A549 (cell line): ENCODE results near the gene NELFE. TPM values are rescaled to one million over a fixed set of nuclear protein-coding genes. Genes with fewer than 3 reads are reported as not detected.
A peak's percentile ranks its signal among the peaks of the same experiment; 100 is the strongest.

ENCODE experiments used
- ATAC-seq, 2 experiments: fragments of 200-7000 bp in 1 of 2; fragments of >200 bp in 1 of 2; cut with Nextera tagmentation in 1 of 2; cut with Tn5 transposase in 1 of 2; 3 replicates each; pipeline versions ENCODE4 v1.8.0 to v1.9.1; 2018 to 2020; ENCODE audit warnings: mild to moderate bottlenecking in 1 of 2, moderate library complexity in 1 of 2
- CTCF ChIA-PET: fragments of 300-600 bp; sonication (Branson Sonifier 250); formaldehyde crosslinking; extraction: SDS; loops from one replicate; lab custom pipeline; 2021; ENCODE audit warnings: antibody characterized with exemption, inconsistent platforms; lab: Yijun Ruan, JAX
- POLR2A ChIA-PET: fragments of 350-600 bp; formaldehyde crosslinking; extraction: SDS; loops from one replicate; lab custom pipeline; 2021; ENCODE audit warnings: antibody characterized with exemption, inconsistent platforms; lab: Yijun Ruan, JAX
- DNase-seq, 2 experiments: peaks; one replicate each; pipeline versions ENCODE4 v3.0.0 to v3.0.0-alpha.2; 2011 to 2016; ENCODE audit warnings: low read depth in 1 of 2, low spot score in 1 of 2
- FAIRE-seq: peaks from 2 replicates; lab custom pipeline; 2011; peaks lifted over from hg19 to GRCh38; lab: Jason Lieb, UNC
- H3K27ac ChIP-seq, 2 experiments: fragments of >200 bp; sonication (Bioruptor Twin); formaldehyde crosslinking; 3 replicates each; pipeline ENCODE4 v1.5.1; 2016 to 2017
- H3K4me1 ChIP-seq: fragments of >200 bp; sonication (Bioruptor Twin); formaldehyde crosslinking; 3 replicates; pipeline ENCODE4 v1.6.1; 2016
- H3K4me2 ChIP-seq: fragments of >200 bp; sonication (Bioruptor Twin); formaldehyde crosslinking; 3 replicates; pipeline ENCODE4 v1.6.1; 2016
- H3K4me3 ChIP-seq: fragments of >200 bp; sonication (Bioruptor Twin); formaldehyde crosslinking; 3 replicates; pipeline ENCODE4 v1.5.1; 2016
- H3K9me3 ChIP-seq: fragments of >200 bp; sonication (Bioruptor Twin); formaldehyde crosslinking; 3 replicates; pipeline ENCODE4 v1.6.1; 2016
- ATOH8 ChIP-seq: fragments of 250-450 bp; sonication (Bioruptor Pico); IDR thresholded peaks from 2 replicates; pipeline ENCODE4 v1.5.0; 2020; ENCODE audit warnings: low read depth, mild to moderate bottlenecking, moderate library complexity
- BCL3 ChIP-seq: fragments of >200 bp; sonication (Bioruptor Twin); formaldehyde crosslinking; IDR thresholded peaks from 3 replicates; pipeline ENCODE4 v1.6.1; 2016
- EP300 ChIP-seq, 2 experiments: fragments of >200 bp; sonication (Bioruptor Twin); formaldehyde crosslinking; IDR thresholded peaks; 2 replicates in 1 of 2; 3 replicates in 1 of 2; pipeline ENCODE4 v1.6.1; 2016 to 2017
- ESRRA ChIP-seq: fragments of 150-350 bp; IDR thresholded peaks from 2 replicates; pipeline ENCODE4 v1.6.1; 2014; ENCODE audit warnings: mild to moderate bottlenecking, low read length, borderline replicate concordance
- FOSL2 ChIP-seq, 2 experiments: fragments of 450-650 bp in 1 of 2; fragments of >200 bp in 1 of 2; sonication (Bioruptor Twin) in 1 of 2; formaldehyde crosslinking; IDR thresholded peaks; 2 replicates each; pipeline versions ENCODE4 v1.5.0 to v1.6.1; 2016 to 2020; ENCODE audit warnings: mild to moderate bottlenecking in 1 of 2, moderate library complexity in 1 of 2
- FOXS1 ChIP-seq: fragments of 250-450 bp; sonication (Bioruptor Pico); IDR thresholded peaks from 2 replicates; pipeline ENCODE4 v1.5.0; 2020; ENCODE audit warnings: mild to moderate bottlenecking, moderate library complexity
- GATA3 ChIP-seq: IDR thresholded peaks from 2 replicates; pipeline ENCODE4 v1.6.1; 2012; ENCODE audit warnings: borderline replicate concordance
- HDAC2 ChIP-seq: fragments of 200-600 bp; sonication (generic); IDR thresholded peaks from 2 replicates; pipeline ENCODE4 v1.6.1; 2016
- HEYL ChIP-seq: fragments of 250-450 bp; sonication (Bioruptor Pico); IDR thresholded peaks from 2 replicates; pipeline ENCODE4 v1.8.0; 2021; ENCODE audit warnings: mild to moderate bottlenecking, moderate library complexity
- HOXB5 ChIP-seq: fragments of 250-450 bp; sonication (Bioruptor Pico); IDR thresholded peaks from 2 replicates; pipeline ENCODE4 v1.5.0; 2020; ENCODE audit warnings: mild to moderate bottlenecking, moderate library complexity
- KDM5A ChIP-seq: fragments of 200-600 bp; sonication (generic); IDR thresholded peaks from 2 replicates; pipeline ENCODE4 v1.6.1; 2016; ENCODE audit warnings: antibody characterized with exemption, mild to moderate bottlenecking
- MAZ ChIP-seq: fragments of 150-350 bp; IDR thresholded peaks from 2 replicates; pipeline ENCODE4 v1.6.1; 2014; ENCODE audit warnings: antibody characterized with exemption, low read depth, low read length, borderline replicate concordance
- NR3C1 ChIP-seq: fragments of >200 bp; sonication (Bioruptor Twin); formaldehyde crosslinking; IDR thresholded peaks from 3 replicates; pipeline ENCODE4 v1.6.1; 2017
- POLR2A ChIP-seq: IDR thresholded peaks from 2 replicates; pipeline ENCODE4 v1.6.1; 2012; ENCODE audit warnings: mild to moderate bottlenecking, low read length
- POLR2AphosphoS2 ChIP-seq: conservative IDR thresholded peaks from 2 replicates; pipeline ENCODE4 v1.6.1; 2012; ENCODE audit warnings: low read length, improper control_type of control experiment, inconsistent platforms
- RAD21 ChIP-seq, 2 experiments: fragments of >200 bp in 1 of 2; sonication (Bioruptor Twin) in 1 of 2; formaldehyde crosslinking in 1 of 2; IDR thresholded peaks in 1 of 2; conservative IDR thresholded peaks in 1 of 2; 2 replicates in 1 of 2; 3 replicates in 1 of 2; pipeline ENCODE4 v1.6.1; 2012 to 2018; ENCODE audit warnings: inconsistent platforms in 1 of 2
- RCOR1 ChIP-seq: fragments of 150-350 bp; IDR thresholded peaks from 2 replicates; pipeline ENCODE4 v1.6.1; 2014; ENCODE audit warnings: antibody characterized with exemption, low read length, low read depth
- RFX5 ChIP-seq: fragments of 450-650 bp; IDR thresholded peaks from 2 replicates; pipeline ENCODE4 v1.7.1; 2014; ENCODE audit warnings: antibody characterized with exemption, mild to moderate bottlenecking, moderate library complexity
- TFCP2L1 ChIP-seq: fragments of 250-450 bp; sonication (Bioruptor Pico); IDR thresholded peaks from 2 replicates; pipeline ENCODE4 v1.5.0; 2021; ENCODE audit warnings: mild to moderate bottlenecking
- TP53 ChIP-seq: fragments of 250-450 bp; sonication (Bioruptor Pico); IDR thresholded peaks from 2 replicates; pipeline ENCODE4 v1.5.0; 2021; ENCODE audit warnings: mild to moderate bottlenecking, moderate library complexity
- ZFP36 ChIP-seq: fragments of 450-650 bp; IDR thresholded peaks from 2 replicates; pipeline ENCODE4 v1.6.1; 2014; ENCODE audit warnings: borderline replicate concordance; ENCODE audit not compliant: partially characterized antibody
- ZNF302 ChIP-seq: fragments of 250-450 bp; sonication (Bioruptor Pico); IDR thresholded peaks from 2 replicates; pipeline ENCODE4 v1.9.0; 2021; ENCODE audit warnings: inconsistent platforms, mild to moderate bottlenecking, moderate library complexity
- ZSCAN20 ChIP-seq: fragments of 250-450 bp; sonication (Bioruptor Pico); IDR thresholded peaks from 2 replicates; pipeline ENCODE4 v1.8.0; 2022; ENCODE audit warnings: mild to moderate bottlenecking, moderate library complexity
- WGBS: methylation state at CpG from one replicate; pipeline ENCODE4 v1.1.6; 2017; ENCODE audit errors: missing lambda C conversion rate; 5-methylcytosine and 5-hydroxymethylcytosine counted together
- polyA plus RNA-seq, 4 experiments: library from polyadenylated mRNA; depleted of rRNA in 3 of 4; stranded (reverse); fragments of >200 nt; fragmentation: RNase III in 1 of 4; extraction: RNeasy Plus Mini Kit Qiagen cat#74134 plus additional on column Dnase treatment in 1 of 4; gene quantifications; 2 replicates in 3 of 4; 3 replicates in 1 of 4; pipeline ENCODE4 v1.2.3, GENCODE V29; 2011 to 2017

NELFE gene
- polyA plus RNA-seq, 2 of the 4 experiments (the other 2 are of a cell fraction): 64.2 to 72.4 TPM

DNA sequence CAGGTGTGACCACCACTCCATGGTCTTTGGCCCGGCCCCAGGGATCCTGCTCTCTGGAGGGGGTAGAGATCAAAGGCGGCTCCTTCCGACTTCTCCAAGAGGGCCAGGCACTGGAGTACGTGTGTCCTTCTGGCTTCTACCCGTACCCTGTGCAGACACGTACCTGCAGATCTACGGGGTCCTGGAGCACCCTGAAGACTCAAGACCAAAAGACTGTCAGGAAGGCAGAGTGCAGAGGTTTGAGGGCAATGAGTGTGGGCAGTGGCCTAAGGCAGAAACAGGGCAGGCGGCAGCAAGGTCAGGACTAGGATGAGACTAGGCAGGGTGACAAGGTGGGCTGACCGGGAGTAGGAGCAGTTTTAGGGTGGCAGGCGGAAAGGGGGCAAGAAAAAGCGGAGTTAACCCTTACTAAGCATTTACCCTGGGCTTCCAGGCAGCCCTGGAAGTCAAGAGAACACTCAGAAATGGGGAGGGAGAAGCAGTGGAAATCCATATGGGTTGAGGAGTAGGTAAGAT, 12.3 kb downstream of the NELFE start (continued):
- TF ChIP-seq HEYL (CRISPR knock-in tag): no peak
- no peak for TF ChIP-seq RFX5
- TF ChIP-seq BCL3: no peak
- no peak for TF ChIP-seq ZFP36
- TF ChIP-seq EP300 (IDR thresholded peaks at IDR 0.05): no peak
- TF ChIP-seq TP53 (CRISPR knock-in tag): no peak
- TF ChIP-seq GATA3: no peak
- TF ChIP-seq, all 56 proteins: peak for 0

DNA sequence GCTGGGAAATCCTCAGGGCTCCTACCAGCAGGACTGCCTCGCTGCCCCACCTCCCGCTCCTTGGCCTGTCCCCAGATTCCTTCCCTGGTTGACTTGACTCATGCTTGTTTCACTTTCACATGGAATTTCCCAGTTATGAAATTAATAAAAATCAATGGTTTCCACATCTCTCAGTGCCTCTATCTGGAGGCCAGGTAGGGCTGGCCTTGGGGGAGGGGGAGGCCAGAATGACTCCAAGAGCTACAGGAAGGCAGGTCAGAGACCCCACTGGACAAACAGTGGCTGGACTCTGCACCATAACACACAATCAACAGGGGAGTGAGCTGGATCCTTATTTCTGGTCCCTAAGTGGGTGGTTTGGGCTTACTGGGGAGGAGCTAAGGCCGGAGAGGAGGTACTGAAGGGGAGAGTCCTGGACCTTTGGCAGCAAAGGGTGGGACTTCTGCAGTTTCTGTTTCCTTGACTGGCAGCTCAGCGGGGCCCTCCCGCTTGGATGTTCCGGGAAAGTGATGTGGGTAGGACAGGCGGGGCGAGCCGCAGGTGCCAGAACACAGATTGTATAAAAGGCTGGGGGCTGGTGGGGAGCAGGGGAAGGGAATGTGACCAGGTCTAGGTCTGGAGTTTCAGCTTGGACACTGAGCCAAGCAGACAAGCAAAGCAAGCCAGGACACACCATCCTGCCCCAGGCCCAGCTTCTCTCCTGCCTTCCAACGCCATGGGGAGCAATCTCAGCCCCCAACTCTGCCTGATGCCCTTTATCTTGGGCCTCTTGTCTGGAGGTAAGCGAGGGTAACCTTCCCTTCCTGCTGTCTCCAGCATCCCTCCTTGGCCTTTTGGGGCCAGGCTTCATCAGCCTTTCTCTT, 13.0 kb downstream of the NELFE start, which contains the start of gene CFB:
Gene CFB, plus strand, starts transcription at position 589 of the 863 bp plus-strand sequence. Its CDS starts 127 bp downstream, at position 716.
- ATAC-seq (peak; percentile 64 to 81), DNase-seq (peak; percentile 41 to 57), FAIRE-seq (no peak)
- peaks cover 25% of the 10 kb centered on the region for H3K4me1 ChIP-seq
- no peak for TF ChIP-seq HOXB5 (CRISPR knock-in tag)
- TF ChIP-seq, all 56 proteins: peak for 0
- H3K9me3 ChIP-seq: no peaks in the 10 kb centered on the region
- H3K4me2 ChIP-seq: peak within 1 kb of the TSS; percentile 70
- ChIA-PET POLR2A (interaction anchor here (1.0 to 1.6 kb wide), 2 partner anchors 43 to 48 kb away, joined by 5 to 14 read pairs; partner anchors contain the start of gene EHMT2), CTCF (interaction anchor here (0.6 kb wide), 1 partner anchor 51 kb away, joined by 3 read pairs; no protein-coding TSS in a partner anchor)
- peak within 1 kb of the TSS; percentile 61 to 83; a peak in 5 of 6 replicates for H3K27ac ChIP-seq
- H3K4me3 ChIP-seq: no peak within 1 kb of the TSS
- WGBS: 35% methylated on average over 10 of the region's 11 CpGs

GRCh38 chr6:31945154-31945506, 13.6 kb downstream of the NELFE start:
- FAIRE-seq (no peak), DNase-seq (no peak), ATAC-seq (no peak)
- H3K4me3 ChIP-seq: no peak overlapping the region
- peak overlapping the region; percentile 17 to 83; a peak in 4 of 6 replicates for H3K27ac ChIP-seq
- ChIA-PET CTCF (no interaction called here), POLR2A (interaction anchor here (1.0 to 1.6 kb wide), 2 partner anchors 43 to 47 kb away, joined by 5 to 14 read pairs; partner anchors contain the start of gene EHMT2)
- 73% methylated on average over 9 of the region's 9 CpGs for WGBS
- TF ChIP-seq MAZ: no peak
- TF ChIP-seq ZSCAN20 (CRISPR knock-in tag): no peak
- TF ChIP-seq NR3C1: no peak
- no peak for TF ChIP-seq TFCP2L1 (CRISPR knock-in tag)
- TF ChIP-seq ATOH8: no peak
- no peak for TF ChIP-seq RCOR1
- no peak for TF ChIP-seq GATA3
- no peak for TF ChIP-seq POLR2AphosphoS2
- no peak for TF ChIP-seq HDAC2
- no peak for TF ChIP-seq ZFP36
- no peak for TF ChIP-seq KDM5A
- no peak for TF ChIP-seq RAD21 (conservative IDR thresholded peaks at IDR 0.05 in 1 of 2, IDR thresholded peaks at IDR 0.05 in 1 of 2)
- TF ChIP-seq ZNF302 (CRISPR knock-in tag): no peak
- no peak for TF ChIP-seq POLR2A
- TF ChIP-seq FOXS1 (CRISPR knock-in tag): no peak
- no peak for TF ChIP-seq BCL3
- no peak for TF ChIP-seq ESRRA
- TF ChIP-seq FOSL2 (IDR thresholded peaks at IDR 0.05): no peak
- no peak for TF ChIP-seq FOSL2 (CRISPR knock-in tag; IDR thresholded peaks at IDR 0.05)
- H3K9me3 ChIP-seq: no peaks in the 10 kb centered on the region
- H3K4me2 ChIP-seq: peak overlapping the region; percentile 70
- peaks cover 31% of the 10 kb centered on the region for H3K4me1 ChIP-seq
